Hepatocyte (in vitro differentiated cells): ENCODE results near the gene FBXW2.

Source experiments
- CTCF ChIP-seq: fragments of 200-600 bp; sonication (generic); IDR thresholded peaks from 2 replicates; pipeline ENCODE4 v1.5.1; 2016; ENCODE audit warnings: antibody characterized with exemption, mild to moderate bottlenecking; ENCODE audit not compliant: poor library complexity
- EZH2 ChIP-seq: fragments of 200-600 bp; sonication (generic); IDR thresholded peaks from 2 replicates; pipeline ENCODE4 v1.6.1; 2016; ENCODE audit warnings: antibody characterized with exemption, mild to moderate bottlenecking, borderline replicate concordance

GRCh38 chr9:120735415-120736126, 57.6 kb downstream of the FBXW2 start:
- TF ChIP-seq CTCF, result no peak
- no peak for TF ChIP-seq EZH2
